RWPE2 (cell line): ENCODE results near the gene PERP.
A peak's percentile ranks its signal among the peaks of the same experiment; 100 is the strongest.

Experiments used
- ATAC-seq: fragments of 200-7000 bp; cut with Tn5 transposase; 3 replicates; pipeline ENCODE4 v1.9.1; 2021; ENCODE audit warnings: low read depth
- DNase-seq: peaks from one replicate; pipeline ENCODE4 v3.0.0-alpha.2; 2020; ENCODE audit warnings: low spot score
- H3K27ac ChIP-seq: fragments of 450-650 bp; 2 replicates; pipeline ENCODE4 v1.5.1; 2017; ENCODE audit warnings: mild to moderate bottlenecking; ENCODE audit not compliant: poor library complexity, severe bottlenecking
- H3K27me3 ChIP-seq: fragments of 250-450 bp; sonication (Bioruptor Pico); 2 replicates; pipeline ENCODE4 v1.5.1; 2021; ENCODE audit warnings: mild to moderate bottlenecking, moderate library complexity; ENCODE audit not compliant: insufficient read depth, poor library complexity, severe bottlenecking
- H3K36me3 ChIP-seq: fragments of 250-450 bp; sonication (Bioruptor Pico); 2 replicates; pipeline ENCODE4 v1.5.1; 2020; ENCODE audit warnings: low read depth, mild to moderate bottlenecking, moderate library complexity
- H3K4me1 ChIP-seq: fragments of 250-450 bp; sonication (Bioruptor Pico); 2 replicates; pipeline ENCODE4 v1.5.1; 2021; ENCODE audit warnings: mild to moderate bottlenecking, moderate library complexity; ENCODE audit not compliant: insufficient read depth, poor library complexity, severe bottlenecking
- H3K4me3 ChIP-seq: fragments of 250-450 bp; sonication (Bioruptor Pico); 2 replicates; pipeline ENCODE4 v1.5.1; 2021; ENCODE audit warnings: mild to moderate bottlenecking, moderate library complexity; ENCODE audit not compliant: severe bottlenecking
- H3K9me3 ChIP-seq: fragments of 250-450 bp; sonication (Bioruptor Pico); 2 replicates; pipeline ENCODE4 v1.5.1; 2021; ENCODE audit warnings: mild to moderate bottlenecking, moderate library complexity; ENCODE audit not compliant: severe bottlenecking
- TF ChIP-seq, protein P1 (sequence below): fragments of 450-650 bp; IDR thresholded peaks from one replicate; pipeline ENCODE4 v1.5.1; 2017; ENCODE audit warnings: mild to moderate bottlenecking, moderate library complexity; ENCODE audit not compliant: poor library complexity, severe bottlenecking

The PERP gene

DNA sequence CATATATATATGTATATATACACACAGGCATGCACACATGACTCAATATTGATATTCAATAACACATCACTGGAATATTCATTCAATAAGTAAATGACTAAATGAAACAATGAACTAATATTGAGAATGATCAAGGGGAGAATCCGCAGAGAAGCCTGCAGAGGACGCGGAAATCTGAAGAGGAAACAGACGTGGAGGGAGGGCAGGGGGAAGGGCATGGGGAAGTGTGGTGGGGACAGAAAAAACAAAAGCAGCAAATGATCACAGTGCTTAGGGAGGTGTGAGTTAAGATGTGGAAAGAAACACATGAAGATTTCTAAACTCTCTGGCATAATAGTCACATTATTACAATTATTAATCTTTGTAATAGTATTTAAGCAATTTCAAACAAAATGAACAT lies 14.5 kb downstream of the PERP start:
- Histone ChIP-seq H3K4me3 (no peak overlapping the region), H3K27ac (no peak overlapping the region), H3K36me3 (peaks cover 82% of the 10 kb centered on the region), H3K9me3 (no peaks in the 10 kb centered on the region), H3K4me1 (peaks cover 23% of the 10 kb centered on the region), H3K27me3 (no peaks in the 10 kb centered on the region)
- TF ChIP-seq, protein P1, sequence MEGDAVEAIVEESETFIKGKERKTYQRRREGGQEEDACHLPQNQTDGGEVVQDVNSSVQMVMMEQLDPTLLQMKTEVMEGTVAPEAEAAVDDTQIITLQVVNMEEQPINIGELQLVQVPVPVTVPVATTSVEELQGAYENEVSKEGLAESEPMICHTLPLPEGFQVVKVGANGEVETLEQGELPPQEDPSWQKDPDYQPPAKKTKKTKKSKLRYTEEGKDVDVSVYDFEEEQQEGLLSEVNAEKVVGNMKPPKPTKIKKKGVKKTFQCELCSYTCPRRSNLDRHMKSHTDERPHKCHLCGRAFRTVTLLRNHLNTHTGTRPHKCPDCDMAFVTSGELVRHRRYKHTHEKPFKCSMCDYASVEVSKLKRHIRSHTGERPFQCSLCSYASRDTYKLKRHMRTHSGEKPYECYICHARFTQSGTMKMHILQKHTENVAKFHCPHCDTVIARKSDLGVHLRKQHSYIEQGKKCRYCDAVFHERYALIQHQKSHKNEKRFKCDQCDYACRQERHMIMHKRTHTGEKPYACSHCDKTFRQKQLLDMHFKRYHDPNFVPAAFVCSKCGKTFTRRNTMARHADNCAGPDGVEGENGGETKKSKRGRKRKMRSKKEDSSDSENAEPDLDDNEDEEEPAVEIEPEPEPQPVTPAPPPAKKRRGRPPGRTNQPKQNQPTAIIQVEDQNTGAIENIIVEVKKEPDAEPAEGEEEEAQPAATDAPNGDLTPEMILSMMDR, result no peak
- ATAC-seq (no peak), DNase-seq (no peak)

DNA sequence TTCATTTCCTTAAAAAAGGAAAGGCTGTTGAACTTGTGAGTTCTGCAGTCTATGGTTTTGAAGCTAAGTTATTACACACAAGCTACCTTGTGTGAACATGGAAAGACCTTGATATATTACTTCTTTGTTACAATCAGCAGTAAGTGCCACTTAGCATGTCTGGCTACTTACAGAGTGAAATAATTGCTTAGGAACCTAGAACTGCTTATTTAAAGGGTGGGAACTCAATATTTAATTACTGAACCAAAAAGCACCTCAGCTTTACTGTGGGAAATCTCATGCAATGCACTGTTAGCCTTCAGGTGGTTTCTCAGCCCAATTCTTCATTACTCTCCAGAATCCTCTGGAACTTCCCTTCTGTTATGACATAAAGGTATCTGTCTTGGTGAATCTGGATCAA lies 17.9 kb downstream of the PERP start:
- ATAC-seq (no peak), DNase-seq (no peak)
- H3K27me3 ChIP-seq, result no peaks in the 10 kb centered on the region
- H3K36me3 ChIP-seq, result peaks cover 48% of the 10 kb centered on the region
- H3K9me3 ChIP-seq, result no peaks in the 10 kb centered on the region
- H3K27ac ChIP-seq, result peak overlapping the region; percentile 90
- H3K4me3 ChIP-seq, result no peak overlapping the region
- TF ChIP-seq, protein P1, result no peak
- peaks cover 38% of the 10 kb centered on the region for H3K4me1 ChIP-seq

DNA sequence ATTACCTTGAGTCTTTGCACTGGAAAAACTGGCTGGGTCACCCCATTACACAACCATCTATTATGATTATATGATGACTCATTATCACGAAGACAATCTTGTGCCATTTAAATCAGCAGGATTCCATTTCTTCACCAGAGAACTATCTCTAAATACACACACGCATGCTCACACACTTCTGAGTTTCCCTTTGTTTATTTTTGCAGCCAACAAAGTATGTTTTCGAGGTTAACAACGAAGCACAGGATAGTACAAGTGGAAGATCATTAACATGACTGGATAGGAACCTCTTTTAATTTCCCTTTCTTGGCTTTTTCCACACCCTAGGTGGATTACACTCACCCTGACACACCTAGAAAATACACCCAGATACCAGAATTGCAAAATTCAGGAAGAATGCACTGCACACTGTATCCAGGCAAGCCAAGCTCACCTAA lies 18.9 kb downstream of the PERP start:
- ATAC-seq (peak; percentile 77), DNase-seq (no peak)
- Histone ChIP-seq H3K27ac (peak overlapping the region; percentile 90), H3K27me3 (no peaks in the 10 kb centered on the region), H3K9me3 (no peaks in the 10 kb centered on the region), H3K36me3 (peaks cover 38% of the 10 kb centered on the region), H3K4me3 (no peak overlapping the region), H3K4me1 (peaks cover 38% of the 10 kb centered on the region)
- TF ChIP-seq, protein P1, result no peak

DNA sequence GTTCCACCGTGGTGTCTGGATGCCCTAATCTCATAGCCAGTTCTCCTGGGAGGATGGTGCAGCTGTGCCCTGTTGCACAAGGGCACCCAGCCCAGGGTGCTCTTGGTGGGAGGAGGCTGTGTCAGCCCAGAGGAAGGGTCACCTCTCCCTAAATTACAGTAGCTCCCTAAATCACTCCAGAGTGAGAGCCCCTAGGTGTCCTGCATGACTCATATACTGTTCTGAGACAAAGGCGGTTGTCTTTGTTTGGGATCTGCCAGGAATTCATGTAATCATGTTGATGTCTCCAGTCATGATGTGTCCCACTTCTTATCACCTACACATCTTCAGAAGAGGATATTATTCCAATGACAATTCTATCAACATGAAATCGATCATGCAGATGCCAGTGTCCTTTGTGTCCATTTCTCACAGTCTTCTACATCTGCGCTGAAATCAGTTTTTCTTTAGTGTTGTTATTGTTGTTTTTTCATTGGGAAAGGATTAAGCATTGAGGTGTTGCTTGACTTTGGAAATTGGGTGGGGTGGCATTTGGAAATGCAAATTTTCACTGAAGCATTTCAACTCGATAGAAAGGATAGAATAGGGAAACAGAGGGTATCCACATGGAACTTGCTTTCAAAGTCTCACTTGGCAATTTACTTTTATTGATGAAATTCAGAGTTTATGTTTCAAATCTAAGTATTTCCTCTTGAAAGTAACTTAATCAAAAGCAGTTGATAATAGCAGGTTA lies 19.5 kb downstream of the PERP start:
- no peak overlapping the region for H3K4me3 ChIP-seq
- H3K36me3 ChIP-seq, result peaks cover 32% of the 10 kb centered on the region
- H3K4me1 ChIP-seq, result peaks cover 38% of the 10 kb centered on the region
- DNase-seq (no peak), ATAC-seq (peak; percentile 23; the same call in 2 of the 3 replicates)
- TF ChIP-seq, protein P1, result no peak
- H3K9me3 ChIP-seq, result no peaks in the 10 kb centered on the region
- peak overlapping the region; percentile 90 for H3K27ac ChIP-seq
- H3K27me3 ChIP-seq, result no peaks in the 10 kb centered on the region

DNA sequence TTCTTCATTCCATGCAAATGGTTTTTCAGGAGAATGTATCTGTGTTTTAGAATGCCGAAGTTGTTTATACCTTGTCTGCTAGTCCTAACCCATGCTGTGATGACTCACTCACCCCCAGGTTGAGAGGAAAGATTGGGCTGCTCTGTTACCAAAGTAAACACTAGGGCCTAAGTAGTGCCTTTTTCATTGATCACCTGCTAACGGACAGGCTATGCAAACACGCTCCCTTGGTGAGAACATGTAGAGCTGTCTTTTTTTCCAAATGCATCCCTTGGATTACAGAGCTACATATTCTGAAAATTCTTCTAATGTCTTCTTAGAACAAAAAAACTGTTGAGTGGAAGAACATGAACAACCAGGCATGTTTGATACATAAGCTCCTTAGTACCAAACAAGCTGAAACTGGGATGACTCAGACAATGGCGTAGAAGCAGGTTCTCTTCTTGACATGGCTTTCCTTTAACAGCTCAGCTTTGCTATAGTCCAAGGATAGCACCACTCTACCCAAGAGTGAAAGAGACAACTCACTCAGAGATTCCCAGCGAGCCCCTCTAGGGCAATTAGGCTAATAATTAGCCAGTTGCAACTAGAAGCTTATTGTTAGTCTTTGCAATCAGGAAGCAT lies 20.5 kb downstream of the PERP start:
- H3K9me3 ChIP-seq, result no peaks in the 10 kb centered on the region
- peak overlapping the region; percentile 90 for H3K27ac ChIP-seq
- no peaks in the 10 kb centered on the region for H3K27me3 ChIP-seq
- no peak overlapping the region for H3K4me3 ChIP-seq
- DNase-seq, result no peak
- H3K4me1 ChIP-seq, result peaks cover 38% of the 10 kb centered on the region
- TF ChIP-seq, protein P1, result no peak
- peaks cover 22% of the 10 kb centered on the region for H3K36me3 ChIP-seq
- peak; percentile 69 for ATAC-seq
